Measurements from ENCODE around the gene ARHGEF17. TPM values are rescaled to one million over a fixed set of nuclear protein-coding genes. Genes with fewer than 3 reads are reported as not detected.

The ARHGEF17 gene
- total RNA-seq, 2 donors from 2014 or later, result 8.6 to 13.4 TPM

- no peaks in the 10 kb centered on the region for H3K27me3 ChIP-seq
- H3K9ac ChIP-seq (ENCODE audit: low read depth in 2 of 2, low read length in 2 of 2), result no peak overlapping the region
- DNase-seq, result no peak
- H3K4me3 ChIP-seq, result no peak overlapping the region
- H3K4me1 ChIP-seq, result peaks cover 5% of the 10 kb centered on the region
- no peaks in the 10 kb centered on the region for H3K9me3 ChIP-seq
- TF ChIP-seq, protein P1, sequence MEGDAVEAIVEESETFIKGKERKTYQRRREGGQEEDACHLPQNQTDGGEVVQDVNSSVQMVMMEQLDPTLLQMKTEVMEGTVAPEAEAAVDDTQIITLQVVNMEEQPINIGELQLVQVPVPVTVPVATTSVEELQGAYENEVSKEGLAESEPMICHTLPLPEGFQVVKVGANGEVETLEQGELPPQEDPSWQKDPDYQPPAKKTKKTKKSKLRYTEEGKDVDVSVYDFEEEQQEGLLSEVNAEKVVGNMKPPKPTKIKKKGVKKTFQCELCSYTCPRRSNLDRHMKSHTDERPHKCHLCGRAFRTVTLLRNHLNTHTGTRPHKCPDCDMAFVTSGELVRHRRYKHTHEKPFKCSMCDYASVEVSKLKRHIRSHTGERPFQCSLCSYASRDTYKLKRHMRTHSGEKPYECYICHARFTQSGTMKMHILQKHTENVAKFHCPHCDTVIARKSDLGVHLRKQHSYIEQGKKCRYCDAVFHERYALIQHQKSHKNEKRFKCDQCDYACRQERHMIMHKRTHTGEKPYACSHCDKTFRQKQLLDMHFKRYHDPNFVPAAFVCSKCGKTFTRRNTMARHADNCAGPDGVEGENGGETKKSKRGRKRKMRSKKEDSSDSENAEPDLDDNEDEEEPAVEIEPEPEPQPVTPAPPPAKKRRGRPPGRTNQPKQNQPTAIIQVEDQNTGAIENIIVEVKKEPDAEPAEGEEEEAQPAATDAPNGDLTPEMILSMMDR (IDR thresholded peaks at IDR 0.05), result no peak
- intact Hi-C loops (cut with DNase I), result loop anchor here (10.0 kb wide), 1 partner anchor 102 kb away; no protein-coding TSS in a partner anchor
- H3K36me3 ChIP-seq, result no peaks in the 10 kb centered on the region
- no peak overlapping the region for H3K27ac ChIP-seq
These were observed 15.6 kb upstream of the ARHGEF17 start for GRCh38 chr11:73292525-73292894.

DNA sequence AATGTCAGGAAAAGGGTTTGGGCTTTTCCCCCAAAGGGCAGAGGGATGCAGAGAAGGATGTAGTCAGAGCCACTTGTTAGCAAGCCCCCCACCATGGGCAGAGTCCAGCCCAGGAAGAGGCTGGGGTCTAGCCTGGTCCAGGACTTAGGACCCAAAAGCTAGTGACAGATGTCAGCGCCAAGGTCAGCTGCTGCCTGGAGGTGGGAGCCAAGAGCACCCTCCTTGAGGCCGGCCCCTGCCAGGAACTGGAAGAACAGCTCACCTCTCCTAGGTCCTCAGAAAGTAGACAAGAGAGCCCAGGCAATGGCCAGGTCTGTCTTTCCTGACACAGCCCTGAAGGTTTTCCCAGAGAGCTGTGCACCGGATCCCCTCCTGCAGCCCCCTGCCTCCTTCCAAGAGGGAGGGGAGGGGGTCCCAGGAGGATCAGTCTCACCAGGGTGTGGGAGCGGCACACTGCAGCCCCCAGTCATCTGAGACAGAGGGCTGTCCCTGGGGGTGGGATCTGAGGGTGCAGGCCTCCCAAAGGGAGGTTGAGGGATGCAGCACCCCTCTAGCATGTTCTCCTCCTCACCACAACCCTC is 14.6 kb upstream of the ARHGEF17 start:
- TF ChIP-seq, protein P1 (IDR thresholded peaks at IDR 0.05), result no peak
- no peaks in the 10 kb centered on the region for H3K36me3 ChIP-seq
- intact Hi-C loops (cut with DNase I), result loop anchor here (10.0 kb wide), 1 partner anchor 101 kb away; no protein-coding TSS in a partner anchor
- no peak overlapping the region for H3K4me3 ChIP-seq
- peaks cover 5% of the 10 kb centered on the region for H3K4me1 ChIP-seq
- DNase-seq, result no peak
- H3K9me3 ChIP-seq, result no peaks in the 10 kb centered on the region
- no peak overlapping the region for H3K27ac ChIP-seq
- no peaks in the 10 kb centered on the region for H3K27me3 ChIP-seq
- no peak overlapping the region for H3K9ac ChIP-seq (ENCODE audit: low read depth in 2 of 2, low read length in 2 of 2)

DNA sequence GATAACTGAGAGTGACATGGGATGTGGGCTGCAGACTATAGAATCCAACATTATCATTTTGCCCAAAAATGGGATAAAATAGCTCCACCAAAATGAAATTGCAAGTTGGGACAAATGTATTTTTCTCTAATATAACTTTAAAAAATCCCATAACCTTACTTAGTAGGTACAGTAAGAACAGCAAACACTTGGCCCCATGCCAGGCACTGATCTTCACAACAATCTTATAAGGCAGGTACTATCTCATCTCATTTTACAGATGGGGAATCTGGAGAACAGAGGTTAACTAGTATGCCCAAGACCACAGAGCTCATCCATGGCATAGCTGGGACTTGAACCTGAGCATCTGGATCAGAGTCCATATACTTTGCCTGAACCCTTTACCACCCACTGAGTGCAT is 13.5 kb upstream of the ARHGEF17 start:
- no peak for DNase-seq
- TF ChIP-seq, protein P1 (IDR thresholded peaks at IDR 0.05), result no peak
- H3K4me3 ChIP-seq, result no peak overlapping the region
- H3K27ac ChIP-seq, result no peak overlapping the region
- no peaks in the 10 kb centered on the region for H3K36me3 ChIP-seq
- intact Hi-C loops (cut with DNase I), result loop anchor here (5.0 to 10.0 kb wide), 2 partner anchors 43 to 100 kb away; no protein-coding TSS in a partner anchor
- no peak overlapping the region for H3K9ac ChIP-seq (ENCODE audit: low read depth in 2 of 2, low read length in 2 of 2)
- no peaks in the 10 kb centered on the region for H3K9me3 ChIP-seq
- H3K27me3 ChIP-seq, result no peaks in the 10 kb centered on the region
- H3K4me1 ChIP-seq, result no peaks in the 10 kb centered on the region

DNA sequence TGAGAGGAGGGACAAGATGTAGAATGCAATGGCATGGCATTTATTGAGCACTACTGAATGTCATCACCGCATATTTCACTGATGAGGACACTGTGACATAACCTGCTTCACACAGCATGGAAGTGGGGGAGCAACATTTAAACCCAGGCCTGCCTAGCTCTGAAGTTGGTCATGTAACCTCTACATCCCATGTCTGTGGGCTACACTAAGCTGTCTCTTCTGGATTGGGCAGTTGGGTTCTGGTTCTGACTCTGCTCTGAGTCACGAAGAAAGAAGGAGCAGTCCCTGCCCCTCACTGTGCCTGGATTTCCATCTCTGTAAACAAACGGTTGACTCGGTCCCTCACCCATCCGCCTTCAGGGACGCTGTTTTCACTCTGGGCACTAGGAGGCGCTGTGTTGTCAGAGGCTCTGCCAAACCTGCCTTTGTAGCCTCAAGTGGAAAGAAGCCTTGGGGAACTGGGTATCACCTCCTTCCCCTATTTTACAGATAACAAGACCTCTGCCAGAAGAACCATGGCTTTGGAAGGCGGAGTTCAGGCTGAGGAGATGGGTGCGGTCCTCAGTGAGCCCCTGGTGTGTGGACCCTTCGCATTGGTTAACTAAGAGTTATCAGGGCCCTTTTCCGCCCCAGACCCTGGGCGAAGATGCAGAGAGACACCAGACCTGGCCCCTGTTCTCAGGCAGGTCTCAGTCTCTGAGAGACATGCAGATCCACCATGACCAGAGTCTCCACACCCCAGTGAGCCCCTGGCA is 12.7 kb upstream of the ARHGEF17 start:
- Histone ChIP-seq H3K9me3 (no peaks in the 10 kb centered on the region), H3K36me3 (no peaks in the 10 kb centered on the region), H3K4me3 (no peak overlapping the region), H3K27ac (no peak overlapping the region), H3K27me3 (no peaks in the 10 kb centered on the region), H3K4me1 (no peaks in the 10 kb centered on the region), H3K9ac (ENCODE audit: low read depth in 2 of 2, low read length in 2 of 2) (no peak overlapping the region)
- intact Hi-C loops (cut with DNase I), result loop anchor here (5.0 to 10.0 kb wide), 2 partner anchors 42 to 99 kb away; no protein-coding TSS in a partner anchor
- DNase-seq, result peak; percentile 78
- TF ChIP-seq, protein P1 (IDR thresholded peaks at IDR 0.05), result peak; percentile 85

- Histone ChIP-seq H3K36me3 (no peaks in the 10 kb centered on the region), H3K27ac (no peak overlapping the region), H3K9ac (ENCODE audit: low read depth in 2 of 2, low read length in 2 of 2) (no peak overlapping the region), H3K27me3 (no peaks in the 10 kb centered on the region), H3K4me3 (no peak overlapping the region), H3K9me3 (no peaks in the 10 kb centered on the region), H3K4me1 (no peaks in the 10 kb centered on the region)
- DNase-seq, result no peak
- TF ChIP-seq, protein P1 (IDR thresholded peaks at IDR 0.05), result no peak
- intact Hi-C loops (cut with DNase I), result loop anchor here (5.0 to 10.0 kb wide), 2 partner anchors 41 to 99 kb away; no protein-coding TSS in a partner anchor
These were observed 12.1 kb upstream of the ARHGEF17 start for GRCh38 chr11:73295996-73296318.
